Keratinocyte (primary cell): ENCODE results near the gene GNPTG. TPM values are rescaled to one million over a fixed set of nuclear protein-coding genes. Genes with fewer than 3 reads are reported as not detected.

Experiments used
- DNase-seq: peaks from one replicate; pipeline ENCODE4 v3.0.0-alpha.2; 2011; ENCODE audit warnings: low read depth, missing footprints, low spot score
- FAIRE-seq: peaks from 2 replicates; lab custom pipeline; 2011; peaks lifted over from hg19 to GRCh38; lab: Jason Lieb, UNC
- H2AFZ ChIP-seq: 2 replicates; pipeline ENCODE4 v1.6.0; 2012; ENCODE audit warnings: low read length, control low read depth, inconsistent platforms; ENCODE audit not compliant: control insufficient read depth
- H3K27ac ChIP-seq: 2 replicates; pipeline ENCODE4 v1.5.1; 2011; ENCODE audit warnings: low read length; ENCODE audit not compliant: control insufficient read depth, insufficient read depth
- H3K27me3 ChIP-seq: 3 replicates; pipeline ENCODE4 v1.6.0; 2011; ENCODE audit warnings: low read length; ENCODE audit not compliant: control insufficient read depth, insufficient read depth; ENCODE audit errors: extremely low read depth
- H3K36me3 ChIP-seq, 2 experiments: 2 replicates in 1 of 2; 3 replicates in 1 of 2; pipeline ENCODE4 v1.5.1; 2011; ENCODE audit warnings: low read length in 2 of 2, mild to moderate bottlenecking in 1 of 2; ENCODE audit not compliant: control insufficient read depth in 2 of 2, insufficient read depth in 2 of 2; ENCODE audit errors: extremely low read depth in 1 of 2
- H3K4me1 ChIP-seq: 3 replicates; pipeline ENCODE4 v1.5.1; 2011; ENCODE audit warnings: low read length; ENCODE audit not compliant: control insufficient read depth, insufficient read depth; ENCODE audit errors: extremely low read depth
- H3K4me2 ChIP-seq: 3 replicates; pipeline ENCODE4 v1.6.0; 2011; ENCODE audit warnings: low read depth, low read length; ENCODE audit not compliant: control insufficient read depth, insufficient read depth; ENCODE audit errors: extremely low read depth
- H3K4me3 ChIP-seq, 3 experiments: fragments of 200-600 bp in 1 of 3; sonication (generic) in 1 of 3; 2 replicates in 2 of 3; 3 replicates in 1 of 3; pipeline ENCODE4 v1.5.1; 2011 to 2016; ENCODE audit warnings: low read length in 3 of 3, mild to moderate bottlenecking in 3 of 3, control low read depth in 2 of 3, inconsistent platforms in 1 of 3, low read depth in 1 of 3, mixed read lengths in 1 of 3, mixed run types in 1 of 3, moderate library complexity in 1 of 3; ENCODE audit not compliant: control insufficient read depth in 2 of 3, insufficient read depth in 2 of 3; ENCODE audit errors: extremely low read depth in 1 of 3
- H3K79me2 ChIP-seq: 2 replicates; pipeline ENCODE4 v1.6.0; 2012; ENCODE audit warnings: low read length; ENCODE audit not compliant: control insufficient read depth, insufficient read depth
- H3K9ac ChIP-seq: 3 replicates; pipeline ENCODE4 v1.6.0; 2011; ENCODE audit warnings: low read length; ENCODE audit not compliant: control insufficient read depth, insufficient read depth; ENCODE audit errors: extremely low read depth
- H3K9me1 ChIP-seq: 3 replicates; pipeline ENCODE4 v1.6.0; 2011; ENCODE audit warnings: low read length; ENCODE audit not compliant: control insufficient read depth, insufficient read depth; ENCODE audit errors: extremely low read depth
- H3K9me3 ChIP-seq: 2 replicates; pipeline ENCODE4 v1.5.1; 2012; ENCODE audit warnings: low read depth, low read length; ENCODE audit not compliant: control insufficient read depth
- H4K20me1 ChIP-seq: 3 replicates; pipeline ENCODE4 v1.6.0; 2011; ENCODE audit warnings: low read length; ENCODE audit not compliant: control insufficient read depth, insufficient read depth; ENCODE audit errors: extremely low read depth
- EZH2 ChIP-seq: IDR thresholded peaks from one replicate; pipeline ENCODE4 v1.6.1; 2012; ENCODE audit warnings: inconsistent platforms, mild to moderate bottlenecking, low read length, moderate library complexity
- dilution Hi-C: fragments of 300-500 bp; cut with MboI; formaldehyde crosslinking; loops from one replicate; pipeline ENCODE4 v1.7.0; 2020; ENCODE audit warnings: low sequenced_read_pairs; ENCODE audit not compliant: extremely low pct_ligation_motif_present
- polyA plus RNA-seq, 5 experiments: library from polyadenylated mRNA; depleted of rRNA in 3 of 5; stranded (reverse) in 3 of 5; stranded (forward) in 1 of 5; unstranded in 1 of 5; fragments of >200 nt; gene quantifications; 1 replicate in 1 of 5; 2 replicates in 3 of 5; 3 replicates in 1 of 5; pipeline versions ENCODE4 v1.2.1 to v1.2.3, GENCODE V29; 2011 to 2012; ENCODE audit warnings: missing spikeins in 2 of 5, low read depth in 1 of 5, low replicate concordance in 1 of 5
- TF ChIP-seq, protein P1 (sequence below), 3 experiments: IDR thresholded peaks in 1 of 3; conservative IDR thresholded peaks in 1 of 3; optimal IDR thresholded peaks in 1 of 3; 2 replicates in 2 of 3; 3 replicates in 1 of 3; pipeline versions ENCODE3 to v1.5.1; 2011; ENCODE audit warnings: low read length in 3 of 3, mild to moderate bottlenecking in 3 of 3, moderate library complexity in 2 of 3, control low read depth in 1 of 3, inconsistent platforms in 1 of 3; ENCODE audit not compliant: insufficient read depth in 2 of 3; ENCODE audit errors: extremely low read depth in 1 of 3

Gene GNPTG
- polyA plus RNA-seq, 1 donor (not counting 4 experiments of a cell fraction or from before 2014, with no cell fraction given): 30.9 TPM

DNA sequence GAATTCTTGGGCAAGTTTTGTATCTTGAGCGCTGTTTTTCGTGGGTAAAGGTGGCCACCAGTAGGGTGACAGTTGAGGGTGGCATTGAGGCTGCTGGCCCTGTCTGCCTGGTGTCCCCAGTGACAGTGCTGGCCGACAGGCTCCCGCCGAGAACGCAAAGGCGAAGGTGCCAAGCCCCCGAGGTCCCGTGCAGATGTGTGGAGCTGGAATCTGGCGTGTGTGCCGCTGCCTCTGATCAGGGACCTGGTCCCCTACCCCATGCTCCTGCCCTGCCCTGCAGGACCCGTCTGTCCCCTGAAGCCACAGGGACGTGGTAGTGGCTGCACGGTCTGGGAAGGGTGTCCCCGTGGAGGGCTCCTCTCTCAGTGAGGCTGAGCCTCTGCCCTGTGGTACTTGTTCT is 38.8 kb upstream of the GNPTG start:
- Histone ChIP-seq H4K20me1 (peaks cover 34% of the 10 kb centered on the region), H3K9me1 (no peaks in the 10 kb centered on the region), H3K27ac (no peak overlapping the region), H3K4me3 (no peak overlapping the region), H3K27me3 (no peaks in the 10 kb centered on the region), H3K9ac (no peak overlapping the region), H3K36me3 (peaks cover 26 to 43% of the 10 kb centered on the region in 2 experiments), H2AFZ (no peak overlapping the region), H3K9me3 (no peaks in the 10 kb centered on the region), H3K79me2 (peaks cover 72% of the 10 kb centered on the region), H3K4me2 (no peak overlapping the region), H3K4me1 (peaks cover 16% of the 10 kb centered on the region)
- TF ChIP-seq EZH2: no peak
- TF ChIP-seq, protein P1, sequence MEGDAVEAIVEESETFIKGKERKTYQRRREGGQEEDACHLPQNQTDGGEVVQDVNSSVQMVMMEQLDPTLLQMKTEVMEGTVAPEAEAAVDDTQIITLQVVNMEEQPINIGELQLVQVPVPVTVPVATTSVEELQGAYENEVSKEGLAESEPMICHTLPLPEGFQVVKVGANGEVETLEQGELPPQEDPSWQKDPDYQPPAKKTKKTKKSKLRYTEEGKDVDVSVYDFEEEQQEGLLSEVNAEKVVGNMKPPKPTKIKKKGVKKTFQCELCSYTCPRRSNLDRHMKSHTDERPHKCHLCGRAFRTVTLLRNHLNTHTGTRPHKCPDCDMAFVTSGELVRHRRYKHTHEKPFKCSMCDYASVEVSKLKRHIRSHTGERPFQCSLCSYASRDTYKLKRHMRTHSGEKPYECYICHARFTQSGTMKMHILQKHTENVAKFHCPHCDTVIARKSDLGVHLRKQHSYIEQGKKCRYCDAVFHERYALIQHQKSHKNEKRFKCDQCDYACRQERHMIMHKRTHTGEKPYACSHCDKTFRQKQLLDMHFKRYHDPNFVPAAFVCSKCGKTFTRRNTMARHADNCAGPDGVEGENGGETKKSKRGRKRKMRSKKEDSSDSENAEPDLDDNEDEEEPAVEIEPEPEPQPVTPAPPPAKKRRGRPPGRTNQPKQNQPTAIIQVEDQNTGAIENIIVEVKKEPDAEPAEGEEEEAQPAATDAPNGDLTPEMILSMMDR (optimal IDR thresholded peaks at IDR 0.05 in 1 of 3, IDR thresholded peaks at IDR 0.05 in 1 of 3, conservative IDR thresholded peaks at IDR 0.05 in 1 of 3; ENCODE audit: extremely low read depth in 1 of 3, insufficient read depth in 2 of 3, low read length in 3 of 3): no peak
- dilution Hi-C loops: no loop called here
- FAIRE-seq (no peak), DNase-seq (no peak)

DNA sequence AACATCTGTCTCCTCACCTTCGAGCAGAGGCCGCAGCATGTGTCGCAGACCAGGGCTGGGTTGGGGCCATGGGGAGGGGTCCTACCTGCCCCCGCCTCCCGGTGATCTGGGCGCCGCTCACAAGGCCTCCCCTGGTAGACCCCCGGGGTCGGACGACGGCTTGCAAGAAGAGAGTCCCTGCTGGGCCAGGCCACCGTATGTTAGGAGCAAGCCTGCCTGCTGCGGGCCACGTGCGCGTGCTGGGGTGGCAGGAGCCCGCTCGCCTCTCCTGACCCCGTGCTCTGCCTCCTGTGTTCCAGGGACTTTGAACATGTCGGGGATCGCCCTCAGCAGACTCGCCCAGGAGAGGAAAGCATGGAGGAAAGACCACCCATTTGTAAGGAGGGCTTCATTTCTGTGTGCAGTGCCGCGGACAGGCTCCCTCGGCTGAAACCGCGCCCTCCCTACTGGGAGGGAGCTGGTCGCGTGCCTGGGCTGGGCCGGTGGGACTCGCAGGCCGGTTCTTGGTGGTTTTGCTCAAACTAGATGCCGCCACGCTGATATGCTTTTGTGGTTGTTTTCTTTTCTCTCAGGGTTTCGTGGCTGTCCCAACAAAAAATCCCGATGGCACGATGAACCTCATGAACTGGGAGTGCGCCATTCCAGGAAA is 37.9 kb upstream of the GNPTG start:
- TF ChIP-seq, protein P1 (optimal IDR thresholded peaks at IDR 0.05 in 1 of 3, IDR thresholded peaks at IDR 0.05 in 1 of 3, conservative IDR thresholded peaks at IDR 0.05 in 1 of 3; ENCODE audit: extremely low read depth in 1 of 3, insufficient read depth in 2 of 3, low read length in 3 of 3): no peak
- no peak for TF ChIP-seq EZH2
- H4K20me1 ChIP-seq: peaks cover 34% of the 10 kb centered on the region
- FAIRE-seq (no peak), DNase-seq (no peak)
- dilution Hi-C loops: no loop called here
- H3K4me3 ChIP-seq: no peak overlapping the region
- peaks cover 16% of the 10 kb centered on the region for H3K4me1 ChIP-seq
- H3K27ac ChIP-seq: no peak overlapping the region
- no peaks in the 10 kb centered on the region for H3K27me3 ChIP-seq
- no peak overlapping the region for H3K4me2 ChIP-seq
- peaks cover 26 to 51% of the 10 kb centered on the region in 2 experiments for H3K36me3 ChIP-seq
- no peaks in the 10 kb centered on the region for H3K9me3 ChIP-seq
- no peaks in the 10 kb centered on the region for H3K9me1 ChIP-seq
- H2AFZ ChIP-seq: no peak overlapping the region
- no peak overlapping the region for H3K9ac ChIP-seq
- peaks cover 80% of the 10 kb centered on the region for H3K79me2 ChIP-seq
